H1 (cell line): Measurements from ENCODE around the gene HOXA10. TPM values are rescaled to one million over a fixed set of nuclear protein-coding genes. Genes with fewer than 3 reads are reported as not detected.

Experiments
- CTCF ChIA-PET: fragments of 300-600 bp; sonication (Branson Sonifier 250); formaldehyde crosslinking; loops from one replicate; lab custom pipeline; 2021; ENCODE audit not compliant: partially characterized antibody; lab: Charles Lee
- POLR2A ChIA-PET: fragments of 300-600 bp; sonication (Branson Sonifier 250); formaldehyde crosslinking; loops from one replicate; lab custom pipeline; 2021; ENCODE audit warnings: inconsistent platforms; ENCODE audit not compliant: partially characterized antibody; lab: Charles Lee
- DNase-seq, 2 experiments: peaks; one replicate each; pipeline versions ENCODE4 v3.0.0 to v3.0.0-alpha.2; 2010 to 2022; ENCODE audit warnings: low spot score in 2 of 2, low read depth in 1 of 2, mixed read lengths in 1 of 2
- FAIRE-seq: peaks from 2 replicates; lab custom pipeline; 2011; peaks lifted over from hg19 to GRCh38; lab: Jason Lieb, UNC
- H2AFZ ChIP-seq: 2 replicates; pipeline ENCODE4 v1.8.1; 2012; ENCODE audit warnings: low read length, inconsistent platforms
- H2AK5ac ChIP-seq: 2 replicates; pipeline ENCODE4 v1.6.1; 2013; ENCODE audit warnings: low read depth, low read length
- H2BK120ac ChIP-seq: replicated peaks from 2 replicates; pipeline ENCODE3; 2013; ENCODE audit warnings: low read depth, low read length, inconsistent platforms
- H2BK12ac ChIP-seq: 2 replicates; pipeline ENCODE4 v1.6.1; 2013; ENCODE audit warnings: low read depth, low read length
- H2BK15ac ChIP-seq: 2 replicates; pipeline ENCODE4 v1.6.1; 2013; ENCODE audit warnings: low read length
- H2BK20ac ChIP-seq: 2 replicates; pipeline ENCODE4 v1.6.1; 2013; ENCODE audit warnings: low read length
- H2BK5ac ChIP-seq: 2 replicates; pipeline ENCODE4 v1.6.1; 2013; ENCODE audit warnings: low read depth, low read length
- H3K14ac ChIP-seq: 2 replicates; pipeline ENCODE4 v1.6.1; 2013; ENCODE audit warnings: inconsistent platforms; ENCODE audit not compliant: insufficient read length
- H3K18ac ChIP-seq: 2 replicates; pipeline ENCODE4 v1.6.1; 2013; ENCODE audit warnings: low read length; ENCODE audit errors: extremely low read depth
- H3K23ac ChIP-seq: 2 replicates; pipeline ENCODE4 v1.6.1; 2013; ENCODE audit warnings: inconsistent platforms; ENCODE audit not compliant: insufficient read length
- H3K23me2 ChIP-seq: 2 replicates; pipeline ENCODE4 v1.6.1; 2013; ENCODE audit warnings: low read depth, low read length
- H3K27ac ChIP-seq: 2 replicates; pipeline ENCODE4 v1.6.1; 2011; ENCODE audit warnings: low read depth, low read length, inconsistent platforms
- H3K27me3 ChIP-seq, 4 experiments: replicated peaks in 1 of 4; 1 replicate in 1 of 4; 2 replicates in 3 of 4; pipeline versions ENCODE4 v1.6.1 to v1.8.1; 2011 to 2013; ENCODE audit warnings: low read length in 3 of 4, mild to moderate bottlenecking in 3 of 4, inconsistent platforms in 2 of 4, mixed read lengths in 2 of 4, moderate library complexity in 1 of 4; ENCODE audit not compliant: control insufficient read depth in 3 of 4, insufficient read depth in 3 of 4; ENCODE audit errors: extremely low read depth in 1 of 4
- H3K36me3 ChIP-seq, 4 experiments: 2 replicates each; pipeline versions ENCODE4 v1.6.1 to v1.8.1; 2011 to 2013; ENCODE audit warnings: mild to moderate bottlenecking in 4 of 4, low read length in 3 of 4, moderate library complexity in 2 of 4, control low read depth in 1 of 4, inconsistent platforms in 1 of 4; ENCODE audit not compliant: insufficient read depth in 4 of 4, control insufficient read depth in 2 of 4
- H3K4ac ChIP-seq: replicated peaks from 2 replicates; pipeline ENCODE3; 2013; ENCODE audit warnings: low read length, low read depth, mixed read lengths, inconsistent platforms; ENCODE audit not compliant: insufficient read length
- H3K4me1 ChIP-seq, 4 experiments: replicated peaks in 1 of 4; 1 replicate in 1 of 4; 2 replicates in 3 of 4; pipeline versions ENCODE4 v1.6.1 to v1.8.1; 2011 to 2013; ENCODE audit warnings: low read length in 3 of 4, inconsistent platforms in 2 of 4, mixed read lengths in 1 of 4; ENCODE audit not compliant: insufficient read depth in 4 of 4, control insufficient read depth in 3 of 4
- H3K4me2 ChIP-seq, 2 experiments: 2 replicates each; pipeline versions ENCODE4 v1.6.1 to v1.8.1; 2011 to 2013; ENCODE audit warnings: low read depth in 2 of 2, low read length in 2 of 2, control low read depth in 1 of 2, inconsistent platforms in 1 of 2, mild to moderate bottlenecking in 1 of 2; ENCODE audit not compliant: insufficient read depth in 1 of 2
- H3K4me3 ChIP-seq, 4 experiments: fragments of 200-600, 300-600 bp in 1 of 4; sonication (generic), shearing (Covaris generic), sonication (Bioruptor Twin) in 1 of 4; 2 replicates each; pipeline versions ENCODE4 v1.5.1 to v1.8.1; 2011 to 2016; ENCODE audit warnings: low read length in 4 of 4, low read depth in 3 of 4, control low read depth in 2 of 4, inconsistent platforms in 2 of 4, mild to moderate bottlenecking in 2 of 4, mixed read lengths in 1 of 4, moderate library complexity in 1 of 4; ENCODE audit not compliant: insufficient read depth in 2 of 4; ENCODE audit errors: extremely low read depth in 1 of 4
- H3K56ac ChIP-seq: replicated peaks from 2 replicates; pipeline ENCODE3; 2013; ENCODE audit warnings: low read depth, mild to moderate bottlenecking, mixed read lengths, low read length, inconsistent platforms; ENCODE audit not compliant: insufficient read length
- H3K79me1 ChIP-seq: 2 replicates; pipeline ENCODE4 v1.6.1; 2013; ENCODE audit warnings: low read depth, low read length, control low read depth
- H3K79me2 ChIP-seq, 2 experiments: 2 replicates each; pipeline versions ENCODE4 v1.6.1 to v1.8.1; 2012 to 2013; ENCODE audit warnings: low read length in 2 of 2, mild to moderate bottlenecking in 2 of 2, inconsistent platforms in 1 of 2; ENCODE audit not compliant: insufficient read depth in 2 of 2, control insufficient read depth in 1 of 2
- H3K9ac ChIP-seq, 4 experiments: replicated peaks in 1 of 4; 1 replicate in 1 of 4; 2 replicates in 3 of 4; pipeline versions ENCODE4 v1.6.1 to v1.8.1; 2011 to 2013; ENCODE audit warnings: low read depth in 3 of 4, low read length in 3 of 4, control low read depth in 2 of 4, mild to moderate bottlenecking in 2 of 4, moderate library complexity in 2 of 4, inconsistent platforms in 1 of 4; ENCODE audit errors: extremely low read depth in 1 of 4
- H3K9me3 ChIP-seq, 2 experiments: 2 replicates each; pipeline versions ENCODE4 v1.6.1 to v1.8.1; 2012 to 2013; ENCODE audit warnings: mild to moderate bottlenecking in 2 of 2, moderate library complexity in 2 of 2, control low read depth in 1 of 2, inconsistent platforms in 1 of 2, low read depth in 1 of 2, low read length in 1 of 2, mixed read lengths in 1 of 2; ENCODE audit not compliant: insufficient read depth in 2 of 2
- H4K20me1 ChIP-seq, 2 experiments: replicated peaks in 1 of 2; 2 replicates each; pipeline versions ENCODE3 to v1.8.1; 2011 to 2013; ENCODE audit warnings: inconsistent platforms in 2 of 2, low read length in 2 of 2, mild to moderate bottlenecking in 1 of 2; ENCODE audit not compliant: insufficient read depth in 2 of 2, control insufficient read depth in 1 of 2
- H4K5ac ChIP-seq: 2 replicates; pipeline ENCODE4 v1.6.1; 2013; ENCODE audit warnings: low read length, low read depth, mixed read lengths, inconsistent platforms; ENCODE audit not compliant: insufficient read length
- H4K8ac ChIP-seq: 2 replicates; pipeline ENCODE4 v1.8.0; 2013; ENCODE audit warnings: mild to moderate bottlenecking, moderate library complexity, low read length, inconsistent platforms; ENCODE audit not compliant: insufficient read depth; ENCODE audit errors: extremely low read depth
- H4K91ac ChIP-seq: replicated peaks from 2 replicates; pipeline ENCODE3; 2013; ENCODE audit warnings: low read length, mixed read lengths, inconsistent platforms; ENCODE audit not compliant: insufficient read length
- ASH2L ChIP-seq: fragments of 200-600, 300-600 bp; sonication (generic); IDR thresholded peaks from one replicate; pipeline ENCODE4 v1.7.1; 2017; ENCODE audit warnings: low read length
- EZH2 ChIP-seq: fragments of 200-600 bp; sonication (generic); IDR thresholded peaks from 2 replicates; pipeline ENCODE4 v1.7.1; 2012; ENCODE audit warnings: low read depth, mild to moderate bottlenecking, moderate library complexity, low read length, inconsistent platforms; ENCODE audit not compliant: severe bottlenecking
- RNF2 ChIP-seq: fragments of 200-900, 300-1000 bp; sonication (generic); IDR thresholded peaks from 2 replicates; pipeline ENCODE4 v1.7.1; 2016; ENCODE audit warnings: borderline replicate concordance, low read depth, mild to moderate bottlenecking, antibody characterized with exemption, low read length; ENCODE audit not compliant: poor library complexity, severe bottlenecking; ENCODE audit errors: missing control alignments
- SUZ12 ChIP-seq: fragments of 200-600 bp; sonication (generic); IDR thresholded peaks from 2 replicates; pipeline ENCODE4 v1.6.1; 2012; ENCODE audit warnings: mild to moderate bottlenecking, inconsistent platforms, low read length, moderate library complexity, mixed read lengths
- YY1 ChIP-seq: IDR thresholded peaks from 2 replicates; pipeline ENCODE4 v1.6.1; 2011; ENCODE audit warnings: low read depth, mild to moderate bottlenecking, low read length
- ZNF274 ChIP-seq: IDR thresholded peaks from 2 replicates; pipeline ENCODE4 v1.7.0; 2012; ENCODE audit warnings: low read length, borderline replicate concordance; ENCODE audit errors: extremely low read depth
- WGBS, 2 experiments: shearing (Covaris generic) in 1 of 2; methylation state at CpG; one replicate each; pipeline versions ENCODE4 v1.1.6 to v1.1.7; 2013 to 2015; ENCODE audit warnings: low lambda C conversion rate in 2 of 2, mixed read lengths in 2 of 2, inconsistent platforms in 1 of 2, low coverage in 1 of 2, missing lambda C conversion rate in 1 of 2; ENCODE audit not compliant: insufficient replicate concordance in 2 of 2, insufficient coverage in 1 of 2, insufficient read length in 1 of 2; ENCODE audit errors: extremely low coverage in 1 of 2, missing lambda C conversion rate in 1 of 2; 5-methylcytosine and 5-hydroxymethylcytosine counted together
- polyA plus RNA-seq, 7 experiments: library from polyadenylated mRNA; depleted of rRNA in 3 of 7; stranded (reverse) in 5 of 7; unstranded in 2 of 7; fragments of >200 nt in 5 of 7; fragments of 200-250 nt in 2 of 7; gene quantifications; 1 replicate in 5 of 7; 2 replicates in 1 of 7; 4 replicates in 1 of 7; pipeline versions ENCODE4 v1.2.1 to v1.2.3, GENCODE V29; 2011 to 2013; ENCODE audit warnings: missing spikeins in 2 of 7, mixed read lengths in 2 of 7
- total RNA-seq: library from RNA; stranded (reverse); fragmentation: NEBNext Ultra II Directional; extraction: Animal tissue kit (Norgen Biotek cat#: 25700); gene quantifications from 2 replicates; pipeline ENCODE4 v1.2.1, GENCODE V29; 2021

The HOXA10 gene
- total and polyA plus RNA-seq, 2 of the 8 experiments (the other 6 are each of a cell fraction or from before 2014, with no cell fraction given) = not detected

GRCh38 chr7:27187475-27188385 is 13.6 kb upstream of the HOXA10 start:
- FAIRE-seq = no peak

More at GRCh38 chr7:27187475-27188385, 13.6 kb upstream of the HOXA10 start:
- ChIA-PET CTCF (interaction anchor here (0.8 to 9.1 kb wide), 12 partner anchors 8 to 55 kb away, joined by 3 to 64 read pairs (median 6); partner anchors contain the start of genes EVX1, HOXA5 and HOXA7), POLR2A (interaction anchor here (0.5 to 0.9 kb wide), 2 partner anchors 11 to 287 kb away, joined by 3 read pairs; no protein-coding TSS in a partner anchor)
- H2BK120ac ChIP-seq = no peak overlapping the region
- peak in 1 of 2 experiments; percentile 64 for DNase-seq
- H4K5ac ChIP-seq = no peak overlapping the region
- H3K79me2 ChIP-seq = no peaks in the 10 kb centered on the region
- no peak overlapping the region for H3K18ac ChIP-seq
- peaks cover 0 to 12% (median 0%) of the 10 kb centered on the region in 4 experiments; a peak in 1 of 8 replicates for H3K36me3 ChIP-seq
- no peak overlapping the region for H4K91ac ChIP-seq
- no peak overlapping the region for H2BK5ac ChIP-seq
- H3K9me3 ChIP-seq = no peaks in the 10 kb centered on the region; a peak in 1 of 4 replicates
- H3K23ac ChIP-seq = no peak overlapping the region
- H2BK15ac ChIP-seq = no peak overlapping the region
- TF ChIP-seq SUZ12 = peak; percentile 92
- TF ChIP-seq EZH2 = peak; percentile 94
- no peak for TF ChIP-seq YY1
- peak; percentile 4 for TF ChIP-seq ASH2L
- TF ChIP-seq ZNF274 = no peak
- peak; percentile 91 for TF ChIP-seq RNF2
- no peak overlapping the region for H4K8ac ChIP-seq
- no peaks in the 10 kb centered on the region for H3K79me1 ChIP-seq
- no peak overlapping the region for H3K27ac ChIP-seq
- H3K23me2 ChIP-seq = no peaks in the 10 kb centered on the region
- no peak overlapping the region for H3K9ac ChIP-seq
- H2BK12ac ChIP-seq = 0 out of 2 replicates have a peak overlapping the region, but pooled peaks have one; percentile 82
- WGBS, 2 experiments = 3% methylated on average over 46 of the region's 46 CpGs; no CpG with 5 or more reads in 1 of the 2 experiments
- no peak overlapping the region for H2BK20ac ChIP-seq
- peak overlapping the region in 1 of 4 experiments; percentile 38; a peak in 1 of 8 replicates for H3K4me3 ChIP-seq
- H3K14ac ChIP-seq = no peak overlapping the region
- no peak overlapping the region for H2AK5ac ChIP-seq
- H3K56ac ChIP-seq = no peak overlapping the region
- H3K27me3 ChIP-seq = peaks cover 98 to 100% (median 99%) of the 10 kb centered on the region in 4 experiments
- H3K4me2 ChIP-seq = peak overlapping the region; percentile 29 to 41
- H4K20me1 ChIP-seq = peaks cover 33 to 58% of the 10 kb centered on the region in 2 experiments
- H2AFZ ChIP-seq = no peak overlapping the region
- H3K4me1 ChIP-seq = peaks cover 0 to 27% (median 17%) of the 10 kb centered on the region in 4 experiments; a peak in 6 of 7 replicates
- H3K4ac ChIP-seq = no peak overlapping the region
